ENCODE measurements around the gene TMEM8B. TPM values are rescaled to one million over a fixed set of nuclear protein-coding genes. Genes with fewer than 3 reads are reported as not detected.

Gene TMEM8B
- total RNA-seq, 1 donor from 2014 or later: 8.2 TPM

DNA sequence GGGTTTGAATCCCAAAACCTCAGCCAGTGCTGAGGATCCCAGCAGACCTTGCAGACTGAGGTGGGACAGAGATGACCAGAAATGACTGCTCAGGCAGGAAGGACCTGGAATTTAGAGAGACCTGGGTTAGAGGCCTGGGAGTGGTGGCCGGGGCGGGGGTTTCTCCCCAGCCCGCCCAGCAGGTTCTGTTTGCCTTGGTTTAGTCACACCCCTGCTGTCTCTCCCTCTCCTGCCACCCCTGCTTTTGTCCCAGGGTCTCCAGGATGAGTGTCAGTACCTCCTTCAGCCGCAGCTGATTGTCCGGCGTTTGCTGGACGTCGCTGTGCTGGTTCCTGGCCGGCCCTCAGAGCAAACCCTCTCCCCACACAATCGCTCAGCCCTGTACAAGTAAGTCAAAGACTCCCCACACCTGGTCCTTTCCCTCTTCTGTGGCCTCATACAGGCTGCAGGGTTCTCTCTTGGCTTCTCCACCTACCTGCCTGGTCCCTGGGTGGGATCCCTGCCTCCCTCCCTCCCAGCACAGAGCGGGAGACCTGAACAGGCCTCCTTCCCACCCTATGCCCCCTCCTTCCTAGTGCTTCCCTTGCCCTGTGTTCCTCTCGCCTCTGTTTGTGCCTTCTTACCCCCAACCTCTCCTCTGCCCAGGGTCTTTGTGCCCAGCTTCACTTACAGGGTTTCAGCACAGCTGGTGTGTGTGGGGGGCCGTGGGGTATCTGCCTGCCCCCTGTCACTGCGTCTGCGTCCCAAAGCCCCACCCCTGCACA is 12.0 kb downstream of the TMEM8B start:
- DNase-seq: no peak

DNA sequence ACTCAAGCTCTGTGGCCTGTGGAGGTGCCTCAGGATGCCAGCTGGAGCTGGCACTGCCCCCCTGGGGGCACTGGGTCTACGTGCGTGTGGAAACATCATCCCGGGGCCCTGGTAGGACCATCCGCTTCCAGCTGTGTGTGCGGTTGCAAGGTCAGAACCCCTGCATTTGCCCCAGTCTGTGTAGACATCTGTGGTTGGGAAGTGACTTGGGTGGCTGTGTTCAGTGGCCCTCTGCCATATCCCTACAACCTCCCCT is 12.5 kb downstream of the TMEM8B start:
- no peak for DNase-seq

DNA sequence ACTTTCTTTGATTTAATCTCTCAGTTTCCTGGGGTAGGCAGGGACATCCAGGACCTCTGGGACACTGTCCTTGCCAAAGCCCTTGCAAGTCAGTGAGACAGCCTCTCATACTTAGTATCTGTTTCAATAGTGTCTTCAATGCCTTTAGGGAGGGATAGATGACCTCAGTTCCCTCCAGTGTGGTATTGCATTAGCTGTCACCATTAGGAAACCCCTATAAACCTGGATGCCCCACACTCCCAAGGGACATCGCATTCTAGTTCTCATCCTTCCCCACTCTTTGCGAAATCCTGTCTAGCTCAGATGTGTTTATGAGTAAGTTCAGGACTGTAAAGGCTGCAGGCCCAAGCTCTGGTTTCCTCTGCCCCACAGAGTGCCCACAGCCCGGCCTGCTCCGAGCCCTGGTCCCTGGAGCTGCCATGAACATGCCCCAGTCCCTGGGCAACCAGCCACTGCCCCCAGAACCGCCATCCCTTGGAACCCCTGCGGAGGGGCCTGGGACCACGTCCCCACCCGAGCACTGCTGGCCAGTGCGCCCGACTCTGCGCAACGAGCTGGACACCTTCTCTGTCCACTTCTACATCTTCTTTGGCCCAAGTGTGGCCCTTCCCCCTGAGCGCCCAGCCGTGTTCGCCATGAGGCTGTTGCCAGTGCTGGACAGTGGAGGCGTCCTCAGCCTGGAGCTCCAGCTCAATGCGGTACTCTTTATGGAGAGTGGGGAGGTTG is 13.2 kb downstream of the TMEM8B start:
- no peak for DNase-seq

DNA sequence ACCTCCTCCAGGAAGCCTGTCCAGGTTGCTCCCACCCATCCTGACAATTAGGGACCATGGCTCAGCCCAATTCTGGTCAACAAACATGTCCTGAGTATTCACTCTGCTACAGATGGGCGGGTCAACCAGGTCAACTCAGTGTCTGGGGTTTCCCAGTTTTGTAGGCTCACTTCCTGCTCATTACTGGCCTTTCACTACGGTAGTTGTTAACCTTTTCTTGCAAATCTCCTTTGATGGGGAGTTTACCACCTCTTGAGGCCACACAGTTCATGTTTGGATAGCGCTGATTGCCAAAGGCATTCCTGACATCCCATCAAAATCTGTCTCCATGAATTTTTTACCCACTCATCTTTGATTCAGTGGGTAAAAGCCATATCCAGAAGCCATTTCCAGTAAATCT is 13.8 kb downstream of the TMEM8B start:
- DNase-seq: no peak

DNA sequence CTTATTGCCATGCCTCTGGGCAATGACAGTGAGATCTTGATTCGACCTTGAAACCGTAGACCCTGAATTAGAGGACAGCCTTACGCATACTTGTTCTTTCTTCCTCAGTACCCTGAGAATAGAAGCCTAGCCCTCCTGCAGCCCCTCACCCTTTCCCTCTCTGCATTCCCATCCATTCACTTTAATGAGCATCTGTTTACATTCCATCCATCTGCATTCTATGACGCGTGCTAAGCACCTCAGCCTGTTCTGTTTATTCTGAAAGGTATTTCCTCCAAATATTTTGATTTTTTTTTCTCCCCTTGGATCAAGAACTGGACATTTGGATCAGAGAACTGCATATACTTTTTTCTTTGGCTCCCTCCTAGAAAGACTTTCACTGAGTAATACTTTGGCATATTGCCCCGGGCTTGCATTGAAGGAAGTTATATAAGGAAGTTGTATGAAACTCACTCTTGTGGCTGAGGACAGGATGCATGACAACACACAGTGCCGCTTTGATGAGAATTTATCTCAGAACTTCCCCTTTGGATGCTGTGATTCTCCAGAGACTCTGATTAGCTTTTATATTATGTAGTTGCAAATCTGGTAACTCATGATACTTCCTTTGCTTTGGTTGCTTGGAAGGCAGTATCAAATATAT is 15.7 kb downstream of the TMEM8B start:
- DNase-seq: peak; percentile 94

DNA sequence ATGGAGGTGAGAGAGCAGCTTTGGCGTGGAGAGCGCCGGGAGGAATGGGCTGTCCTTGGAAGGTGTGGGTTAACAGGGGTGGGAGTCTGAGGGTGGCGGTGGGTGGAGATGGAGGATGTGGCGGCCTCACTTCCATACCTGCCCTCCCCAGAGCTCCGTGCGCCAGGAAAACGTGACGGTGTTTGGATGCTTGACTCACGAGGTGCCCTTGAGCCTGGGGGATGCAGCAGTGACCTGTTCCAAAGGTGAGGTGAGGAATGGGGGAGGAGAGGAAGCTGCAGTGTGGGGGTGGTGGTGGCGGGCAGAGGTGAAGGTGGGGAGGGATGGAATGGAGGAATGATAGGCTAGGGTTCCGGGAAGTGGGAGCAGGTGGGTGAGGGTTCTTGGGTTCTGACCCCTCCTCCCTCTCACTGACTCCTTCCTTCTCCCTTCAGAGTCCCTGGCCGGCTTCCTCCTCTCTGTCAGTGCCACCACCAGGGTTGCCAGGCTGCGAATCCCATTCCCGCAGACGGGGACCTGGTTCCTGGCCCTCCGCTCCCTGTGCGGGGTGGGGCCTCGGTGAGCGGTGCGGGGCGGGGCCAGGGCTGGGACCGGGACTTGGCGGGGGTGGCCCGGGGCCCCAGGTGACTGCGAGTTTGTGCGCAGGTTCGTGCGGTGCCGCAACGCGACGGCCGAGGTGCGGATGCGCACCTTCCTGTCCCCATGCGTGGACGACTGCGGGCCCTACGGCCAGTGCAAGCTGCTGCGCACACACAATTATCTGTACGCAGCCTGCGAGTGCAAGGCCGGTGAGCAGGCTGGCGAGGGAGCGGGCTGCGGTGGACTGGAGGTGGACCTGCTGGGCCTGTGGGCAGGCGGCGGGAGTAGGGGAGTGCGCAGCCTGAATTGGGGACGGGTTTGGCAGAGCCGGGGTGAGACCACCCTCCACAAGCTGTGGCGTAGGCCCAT is 17.1 kb downstream of the TMEM8B start:
- DNase-seq: peak; percentile 51

DNA sequence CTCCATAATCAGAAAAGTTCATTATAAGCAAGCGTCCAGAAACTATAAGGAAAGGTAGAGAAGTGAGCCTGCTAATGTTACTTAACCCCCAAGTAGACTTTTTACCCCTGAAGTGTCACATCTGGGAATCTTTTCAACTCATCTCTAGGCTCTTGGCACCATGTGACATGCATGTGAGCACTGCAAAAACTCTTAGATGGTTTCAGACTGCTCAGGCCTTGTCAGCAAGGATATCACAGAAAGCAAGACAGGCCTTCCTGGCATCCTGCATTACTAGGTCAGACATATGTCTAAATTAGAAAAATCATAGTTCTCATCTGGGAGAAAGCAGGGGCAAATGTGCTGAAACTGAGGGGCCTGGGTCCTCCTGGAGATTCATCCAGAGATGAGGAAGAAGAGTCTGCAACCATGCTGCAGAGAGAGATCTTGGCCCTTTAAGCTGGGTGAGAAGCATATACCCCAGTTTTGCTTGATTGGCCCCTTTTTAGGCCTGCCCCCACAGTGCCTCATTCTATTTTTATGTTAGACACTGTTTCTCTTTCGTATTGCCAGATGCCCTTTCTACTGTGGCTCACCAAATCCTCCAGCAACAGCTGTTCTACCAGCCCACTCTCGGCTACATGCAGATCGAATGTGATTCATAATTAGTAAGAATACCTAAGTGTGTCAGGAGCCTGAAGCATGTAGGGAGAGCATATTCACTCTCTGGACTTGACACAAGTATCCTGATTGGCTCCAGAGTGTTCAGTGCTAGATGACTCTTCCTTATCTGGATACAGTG is 19.0 kb downstream of the TMEM8B start:
- peak; percentile 79 for DNase-seq

DNA sequence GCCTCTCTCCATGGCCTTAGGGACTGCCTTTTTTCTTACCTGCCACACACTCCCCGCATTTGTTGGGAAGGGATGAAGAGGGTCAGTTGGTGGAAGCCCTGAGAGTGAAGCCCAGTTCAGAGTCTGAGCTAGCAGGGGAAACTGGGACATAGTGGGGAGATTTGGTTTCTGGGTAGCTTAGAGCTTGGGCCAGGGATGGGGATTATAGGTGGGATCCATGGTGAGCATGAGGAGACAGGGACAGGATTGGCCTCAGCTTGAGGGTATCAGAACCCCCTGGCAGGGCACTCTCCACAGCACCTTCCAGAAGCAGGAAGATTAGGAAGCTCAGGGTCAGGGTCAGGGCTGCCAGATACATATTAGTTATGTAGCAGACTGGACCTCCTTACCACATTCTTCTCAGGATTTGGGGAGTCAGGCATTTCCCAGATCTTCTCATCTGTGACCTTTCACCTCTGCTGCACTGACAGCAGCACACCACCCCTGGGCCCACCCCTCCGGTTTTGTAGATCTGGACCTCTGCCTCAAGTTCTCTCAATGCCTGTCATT is 23.3 kb downstream of the TMEM8B start:
- no peak for DNase-seq

DNA sequence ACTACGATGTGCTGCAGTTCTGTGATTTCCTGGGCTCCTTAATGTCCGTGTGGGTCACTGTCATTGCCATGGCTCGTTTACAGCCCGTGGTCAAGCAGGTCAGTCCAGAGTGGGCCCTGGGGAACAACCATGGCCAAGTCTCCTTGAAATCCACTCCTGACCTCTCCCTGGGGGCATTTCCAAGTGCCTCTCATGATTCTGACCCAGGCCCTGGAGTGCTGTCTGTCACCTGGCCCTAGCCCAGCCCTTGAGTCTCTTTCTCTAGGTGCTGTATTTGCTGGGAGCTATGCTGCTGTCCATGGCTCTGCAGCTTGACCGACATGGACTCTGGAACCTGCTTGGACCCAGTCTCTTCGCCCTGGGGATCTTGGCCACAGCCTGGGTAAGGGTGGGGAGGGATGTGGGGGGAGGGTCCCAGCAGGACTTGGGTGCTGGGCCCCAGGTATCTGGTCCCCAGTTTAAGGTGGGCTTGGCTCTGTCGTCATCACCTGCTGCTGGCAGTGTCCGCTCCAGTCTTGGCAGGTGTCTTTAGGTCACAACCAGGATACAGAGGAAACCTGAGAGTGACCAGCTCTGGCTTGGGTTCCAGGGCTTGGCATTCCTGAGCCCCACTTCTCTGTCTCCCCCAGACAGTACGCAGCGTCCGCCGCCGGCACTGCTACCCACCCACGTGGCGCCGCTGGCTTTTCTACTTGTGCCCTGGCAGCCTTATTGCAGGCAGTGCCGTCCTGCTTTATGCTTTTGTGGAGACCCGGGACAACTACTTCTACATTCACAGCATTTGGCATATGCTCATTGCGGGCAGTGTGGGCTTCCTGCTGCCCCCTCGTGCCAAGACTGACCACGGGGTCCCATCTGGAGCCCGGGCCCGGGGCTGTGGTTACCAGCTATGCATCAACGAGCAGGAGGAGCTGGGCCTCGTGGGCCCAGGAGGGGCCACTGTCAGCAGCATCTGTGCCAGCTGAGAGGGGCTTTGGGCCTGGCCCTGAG is 24.1 kb downstream of the TMEM8B start:
- DNase-seq: no peak

DNA sequence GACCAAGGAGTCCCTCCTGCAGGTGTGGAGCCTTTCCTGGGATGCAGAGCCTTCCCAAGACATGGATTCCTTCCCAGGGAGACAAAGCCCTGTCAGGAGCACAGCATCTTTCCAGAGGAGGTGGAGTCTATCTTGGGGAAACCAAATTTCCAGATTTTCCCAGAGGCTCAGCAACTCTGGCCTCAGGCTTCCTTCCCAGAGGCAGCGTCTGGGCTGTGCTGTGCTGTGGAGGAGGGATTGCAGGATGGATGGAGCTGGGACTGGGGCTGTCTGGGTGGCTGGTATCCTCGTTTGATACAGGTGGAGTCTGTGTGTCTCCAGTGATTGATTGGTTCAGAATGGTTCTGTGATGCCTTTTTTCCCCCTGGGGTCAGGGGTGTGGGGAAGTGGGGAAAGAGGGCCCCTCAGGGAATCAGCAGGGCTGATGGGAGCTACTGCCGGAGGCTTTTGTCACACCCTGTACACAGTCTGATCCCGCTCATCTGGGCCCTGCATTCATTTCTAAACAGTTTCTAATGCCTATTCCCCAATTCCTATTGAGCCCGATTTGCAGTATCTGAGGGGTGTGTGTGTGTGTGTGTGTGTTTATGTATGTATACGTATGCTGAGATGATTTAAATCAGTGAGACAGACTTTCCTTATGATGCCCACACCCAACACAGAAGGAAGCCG is 25.2 kb downstream of the TMEM8B start:
- no peak for DNase-seq

DNA sequence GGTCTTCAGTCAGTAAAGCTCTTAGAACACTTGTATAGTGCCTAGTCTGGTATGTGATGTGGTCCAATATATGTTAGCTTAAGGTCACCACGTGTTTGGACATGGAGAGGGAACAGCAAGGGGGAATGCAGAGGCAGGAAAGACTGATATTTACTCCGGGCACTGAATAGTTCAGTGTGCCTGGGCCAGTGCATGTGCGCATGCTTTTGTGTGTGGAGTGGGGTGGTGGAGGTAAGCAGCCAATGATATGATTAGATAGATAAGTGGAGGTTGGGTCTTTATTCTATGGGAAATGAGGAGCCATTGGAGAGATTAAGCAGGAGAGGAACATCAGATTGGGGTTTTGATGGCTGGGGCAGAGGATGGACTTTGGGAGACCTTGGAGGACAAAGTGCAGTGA is 27.2 kb downstream of the TMEM8B start:
- DNase-seq: no peak

DNA sequence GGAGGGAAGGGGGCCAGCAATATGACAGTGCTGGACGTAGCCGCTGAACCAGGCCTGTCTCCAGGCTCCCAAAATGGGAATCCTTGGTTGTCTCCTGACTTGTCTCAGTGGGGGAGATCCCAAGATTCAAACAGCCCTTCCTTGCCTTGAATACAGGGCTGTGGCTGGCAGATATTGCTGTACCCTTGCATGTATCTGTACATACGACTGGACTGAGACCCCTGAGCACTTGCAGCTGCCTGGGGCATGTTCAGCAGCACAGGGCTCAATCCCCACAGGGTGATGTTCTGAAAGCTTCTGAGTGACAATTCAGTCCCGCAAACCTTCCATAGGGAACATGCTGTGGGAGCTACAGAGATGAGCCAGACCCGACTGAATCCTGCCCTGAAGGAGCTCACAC is 27.9 kb downstream of the TMEM8B start:
- no peak for DNase-seq

DNA sequence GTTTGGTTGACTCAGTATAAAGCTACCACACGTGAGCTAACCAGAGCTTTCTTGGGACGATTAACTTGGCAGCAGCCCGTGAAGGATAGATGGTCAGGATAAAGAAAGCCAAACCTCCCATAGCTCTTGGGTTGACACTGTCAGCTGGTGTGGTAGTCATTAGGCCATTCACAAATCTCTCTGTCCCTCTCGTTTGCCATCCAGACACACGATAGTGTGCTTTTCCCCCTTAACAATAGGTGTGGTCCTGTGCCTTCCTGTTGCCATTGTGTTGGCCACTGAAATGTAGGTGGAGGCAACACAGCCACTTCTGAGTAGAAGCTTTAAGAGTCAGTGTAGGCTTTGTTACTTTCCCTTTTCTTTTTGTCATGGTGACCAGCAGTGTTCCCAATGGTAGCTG is 29.4 kb downstream of the TMEM8B start:
- no peak for DNase-seq

DNA sequence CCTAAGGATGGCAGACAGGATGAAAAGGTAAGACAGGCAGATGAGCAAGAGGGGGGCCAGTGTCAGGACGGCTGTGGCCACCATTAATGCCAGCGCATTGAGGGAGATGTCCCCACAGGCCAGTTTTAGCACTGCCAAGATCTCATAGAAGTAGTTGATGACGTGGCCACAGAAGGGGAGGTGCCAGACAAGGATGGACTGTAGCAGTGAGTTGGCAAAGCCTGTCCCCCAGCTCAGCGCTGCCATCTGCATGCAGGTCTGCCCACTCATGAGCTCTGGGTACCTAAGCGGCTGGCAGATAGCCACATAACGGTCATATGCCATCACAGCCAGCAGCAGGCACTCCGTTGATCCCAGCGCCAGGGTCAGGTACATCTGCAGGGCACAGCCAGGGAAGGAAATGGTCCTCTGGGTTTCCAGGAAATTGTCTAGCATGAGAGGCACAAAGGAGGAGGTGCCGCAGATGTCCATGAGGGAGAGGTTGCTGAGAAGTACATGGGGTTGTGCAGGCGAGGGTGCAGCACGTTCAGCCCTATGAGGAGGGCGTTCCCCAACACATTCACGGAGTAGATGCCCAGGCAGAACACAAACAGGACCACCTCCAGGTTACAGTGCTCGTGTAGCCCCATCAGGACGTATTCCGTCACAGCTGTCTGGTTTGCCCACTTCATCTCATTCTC is 30.4 kb downstream of the TMEM8B start:
- peak; percentile 36 for DNase-seq

DNA sequence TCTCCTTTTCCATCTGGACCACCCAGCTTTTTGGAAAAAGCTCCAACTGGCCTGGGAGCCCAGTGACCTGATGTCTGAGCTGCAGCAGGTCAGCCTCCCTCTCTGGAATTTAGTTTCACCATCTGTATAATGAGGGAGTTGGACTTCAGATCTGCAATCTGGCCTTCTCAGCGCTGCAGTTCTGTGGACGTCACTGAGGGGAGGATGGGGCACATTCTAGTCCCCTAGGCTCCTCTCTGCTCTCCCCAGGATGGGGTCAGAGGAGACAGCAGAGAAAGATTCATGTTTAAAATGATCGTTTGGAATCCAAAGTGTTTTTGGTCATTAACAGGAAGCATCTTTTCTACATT is 30.9 kb downstream of the TMEM8B start:
- no peak for DNase-seq

DNA sequence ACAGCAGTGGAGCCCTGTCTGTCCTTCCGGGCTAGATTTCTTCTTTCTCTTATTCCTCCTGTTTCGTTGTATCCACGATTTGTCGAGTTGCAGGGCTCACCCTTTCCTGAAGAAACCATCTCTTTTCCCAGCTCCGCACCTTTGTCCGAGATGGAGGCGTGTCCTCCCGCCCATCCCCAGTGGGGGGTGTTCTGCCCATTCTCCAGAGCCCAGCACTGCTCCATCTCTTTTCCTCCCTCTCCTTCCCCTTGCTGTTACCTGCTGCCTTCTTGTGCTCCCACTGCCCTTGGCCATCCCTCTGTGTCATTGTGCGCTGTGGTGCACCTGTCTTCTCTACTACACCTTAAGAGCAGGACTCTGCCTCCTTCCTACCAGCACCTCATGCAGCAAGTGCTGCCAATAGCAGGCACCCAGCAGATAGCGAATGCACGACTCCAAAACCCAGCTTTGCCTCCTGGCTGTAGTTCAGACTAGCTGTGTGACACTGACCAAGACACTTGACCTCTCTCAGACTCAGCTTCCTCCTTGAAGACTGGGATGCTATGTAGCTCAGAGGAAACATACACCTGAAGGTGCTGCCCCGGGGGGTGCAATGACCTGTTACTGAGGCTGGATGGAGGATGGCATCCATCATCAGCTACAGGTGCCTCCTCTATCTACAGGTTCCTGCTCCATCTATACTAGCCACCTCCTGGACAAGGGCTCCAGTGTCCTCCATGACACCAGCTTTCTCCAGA is 32.3 kb downstream of the TMEM8B start:
- no peak for DNase-seq

DNA sequence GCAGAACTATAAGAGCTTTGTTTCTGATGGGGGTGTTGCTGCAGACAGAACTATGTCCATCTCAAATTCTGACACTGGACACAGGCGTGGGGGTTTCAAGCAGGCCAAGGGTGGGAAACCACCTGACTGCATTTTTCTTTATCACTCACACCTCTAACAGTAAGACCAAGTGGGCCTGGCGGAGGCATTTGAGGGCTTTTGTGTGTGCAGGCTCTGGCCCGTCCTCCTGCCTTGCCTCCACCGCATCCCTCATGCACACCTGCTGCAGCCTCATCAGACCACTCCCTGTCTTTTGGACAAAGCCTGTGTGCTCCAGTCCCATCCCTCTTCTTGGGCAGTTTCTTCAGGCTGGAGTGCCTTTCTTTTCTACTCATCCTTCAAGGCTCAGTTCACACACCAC is 33.3 kb downstream of the TMEM8B start:
- DNase-seq: no peak

DNA sequence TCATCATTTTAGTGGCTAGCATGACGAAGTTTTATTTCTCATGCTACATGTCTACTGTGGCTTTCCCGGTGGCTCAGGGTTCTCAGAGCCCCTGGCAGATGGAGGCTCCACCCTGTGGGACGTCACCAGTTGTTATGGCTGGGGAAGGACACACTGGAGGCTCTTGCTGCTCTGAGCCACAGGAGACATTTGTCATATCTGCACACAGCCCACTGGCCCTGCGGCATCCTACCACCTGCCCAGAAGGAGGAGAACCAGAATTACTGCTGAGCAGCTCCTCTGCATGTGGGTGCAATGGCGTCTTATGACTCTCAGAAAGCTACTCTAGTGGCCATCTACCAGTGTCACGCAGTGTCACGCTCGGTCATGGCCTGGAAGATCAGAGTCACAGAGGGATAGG is 34.6 kb downstream of the TMEM8B start:
- DNase-seq: no peak

Data from tongue (tissue), 2 donors.